Body of pancreas (tissue), 4 donors: ENCODE results near the gene TAF11L6. TPM values are rescaled to one million over a fixed set of nuclear protein-coding genes. Genes with fewer than 3 reads are reported as not detected.
"Not testable (repeated sequence)": the region's sequence is repeated elsewhere in the genome, so short reads cannot be mapped to it uniquely, and the experiment has no call there.

ENCODE experiments used
- ATAC-seq: fragments of 150-250 bp; one replicate; pipeline ENCODE4 v1.9.1; 2016
- DNase-seq, 4 donors: peaks; one replicate each; pipeline ENCODE4 v3.0.0-alpha.2; 2019
- H3K27ac ChIP-seq, 4 donors: fragments of 200-600 bp; sonication (generic); 1 replicate in 3 of 4; 2 replicates in 1 of 4; pipeline versions ENCODE4 v1.5.1 to v1.6.1; 2016 to 2019; ENCODE audit warnings: mild to moderate bottlenecking in 1 of 4, mixed read lengths in 1 of 4, moderate library complexity in 1 of 4
- H3K27me3 ChIP-seq, 2 donors: fragments of 200-600 bp; sonication (generic); one replicate each; pipeline ENCODE4 v1.6.0; 2016; ENCODE audit warnings: mild to moderate bottlenecking in 1 of 2
- H3K36me3 ChIP-seq, 2 donors: fragments of 200-600 bp; sonication (generic); replicated peaks in 1 of 2; 2 replicates each; pipeline ENCODE4 v1.5.1; 2016; ENCODE audit warnings: low read depth in 2 of 2; ENCODE audit not compliant: insufficient read depth in 1 of 2
- H3K4me1 ChIP-seq: fragments of 200-600 bp; sonication (generic); one replicate; pipeline ENCODE4 v1.6.0; 2016
- H3K4me3 ChIP-seq, 2 donors: fragments of 200-600 bp; sonication (generic); 1 replicate in 1 of 2; 2 replicates in 1 of 2; pipeline ENCODE4 v1.5.1; 2016 to 2019
- H3K9me3 ChIP-seq, 3 donors: fragments of 200-600 bp; sonication (generic); 1 replicate in 2 of 3; 2 replicates in 1 of 3; pipeline ENCODE4 v1.5.1; 2016
- POLR2A ChIP-seq, 3 donors: fragments of 450-650 bp; IDR thresholded peaks; one replicate each; pipeline ENCODE4 v1.6.1; 2016; ENCODE audit warnings: antibody characterized with exemption in 3 of 3, mild to moderate bottlenecking in 2 of 3
- WGBS, 2 donors: methylation state at CpG; one replicate each; pipeline ENCODE4 v1.1.5; 2017; 5-methylcytosine and 5-hydroxymethylcytosine counted together
- intact Hi-C: fragments of 100-400 bp; cut with DNase I; formaldehyde crosslinking; loops from one replicate; pipeline ENCODE4 v1.15.1; 2023
- total RNA-seq, 2 donors: library from RNA; depleted of rRNA; stranded (reverse); fragments of >200 nt; gene quantifications; one replicate each; pipeline ENCODE4 v1.1.0, GENCODE V29; 2016
- TF ChIP-seq, protein P1 (sequence below), 7 experiments: fragments of 450-650 bp in 4 of 7; fragments of 200-600 bp in 3 of 7; sonication (generic) in 3 of 7; IDR thresholded peaks; one replicate each; pipeline ENCODE4 v1.5.1; 2016 to 2019; ENCODE audit warnings: antibody characterized with exemption in 7 of 7

Gene TAF11L6
- total RNA-seq, 2 donors from 2014 or later, result not detected

DNA sequence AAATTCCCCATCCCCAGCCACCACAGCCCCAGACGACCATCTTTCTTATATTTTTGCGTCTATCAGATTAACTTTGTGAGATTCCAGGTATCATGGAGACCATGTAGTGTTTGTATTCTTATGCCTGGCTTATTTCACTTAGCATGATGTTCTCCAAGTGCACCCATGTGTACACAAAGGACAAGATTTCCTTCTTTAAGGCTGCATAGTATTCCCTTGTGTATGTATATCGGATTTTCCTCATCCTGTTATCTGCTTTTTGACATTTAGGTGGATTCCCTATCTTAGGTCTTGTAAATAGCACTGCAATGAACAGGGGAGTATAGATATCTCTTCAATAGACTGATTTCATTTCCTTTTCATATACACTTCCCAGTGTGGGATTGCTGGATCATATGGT is 35.7 kb upstream of the TAF11L6 start:
- Histone ChIP-seq H3K36me3 (no peaks in the 10 kb centered on the region), H3K4me3 (no peak overlapping the region), H3K4me1 (no peaks in the 10 kb centered on the region), H3K9me3 (no peaks in the 10 kb centered on the region), H3K27me3 (no peaks in the 10 kb centered on the region), H3K27ac (no peak overlapping the region)
- ATAC-seq (no peak), DNase-seq (no peak)
- intact Hi-C loops, result no loop called here
- TF ChIP-seq, protein P1, sequence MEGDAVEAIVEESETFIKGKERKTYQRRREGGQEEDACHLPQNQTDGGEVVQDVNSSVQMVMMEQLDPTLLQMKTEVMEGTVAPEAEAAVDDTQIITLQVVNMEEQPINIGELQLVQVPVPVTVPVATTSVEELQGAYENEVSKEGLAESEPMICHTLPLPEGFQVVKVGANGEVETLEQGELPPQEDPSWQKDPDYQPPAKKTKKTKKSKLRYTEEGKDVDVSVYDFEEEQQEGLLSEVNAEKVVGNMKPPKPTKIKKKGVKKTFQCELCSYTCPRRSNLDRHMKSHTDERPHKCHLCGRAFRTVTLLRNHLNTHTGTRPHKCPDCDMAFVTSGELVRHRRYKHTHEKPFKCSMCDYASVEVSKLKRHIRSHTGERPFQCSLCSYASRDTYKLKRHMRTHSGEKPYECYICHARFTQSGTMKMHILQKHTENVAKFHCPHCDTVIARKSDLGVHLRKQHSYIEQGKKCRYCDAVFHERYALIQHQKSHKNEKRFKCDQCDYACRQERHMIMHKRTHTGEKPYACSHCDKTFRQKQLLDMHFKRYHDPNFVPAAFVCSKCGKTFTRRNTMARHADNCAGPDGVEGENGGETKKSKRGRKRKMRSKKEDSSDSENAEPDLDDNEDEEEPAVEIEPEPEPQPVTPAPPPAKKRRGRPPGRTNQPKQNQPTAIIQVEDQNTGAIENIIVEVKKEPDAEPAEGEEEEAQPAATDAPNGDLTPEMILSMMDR (IDR thresholded peaks at IDR 0.05), result no peak
- TF ChIP-seq POLR2A (IDR thresholded peaks at IDR 0.05), result no peak
- WGBS, 2 donors, result 75 to 78% methylated on average over 3 of the region's 3 CpGs

DNA sequence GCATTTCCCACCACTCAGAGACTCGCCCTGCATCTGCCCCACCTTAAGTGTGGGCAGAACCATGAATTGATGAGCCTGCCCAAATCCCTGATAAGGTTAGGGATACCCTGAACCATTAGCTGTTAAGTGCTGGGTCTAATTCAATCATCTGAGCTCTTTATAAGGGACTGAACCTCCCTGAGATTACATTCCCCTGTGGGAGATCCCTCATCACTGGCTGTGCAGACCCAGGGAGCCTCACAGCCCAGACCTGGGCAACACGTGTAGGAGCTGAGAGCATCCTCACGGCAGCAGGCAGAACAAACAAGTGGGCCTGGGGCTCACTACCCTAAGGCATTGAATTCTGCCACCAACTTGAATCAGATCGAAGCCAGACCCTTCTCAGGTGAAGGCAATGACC is 31.0 kb upstream of the TAF11L6 start:
- Histone ChIP-seq H3K36me3 (no peaks in the 10 kb centered on the region), H3K4me1 (no peaks in the 10 kb centered on the region), H3K27me3 (no peaks in the 10 kb centered on the region), H3K9me3 (no peaks in the 10 kb centered on the region), H3K4me3 (no peak overlapping the region), H3K27ac (no peak overlapping the region)
- no peak for ATAC-seq
- intact Hi-C loops, result no loop called here
- DNase-seq, result no peak
- TF ChIP-seq POLR2A (IDR thresholded peaks at IDR 0.05), result no peak
- TF ChIP-seq, protein P1 (IDR thresholded peaks at IDR 0.05), result no peak
- WGBS, 2 donors, result 11 to 40% methylated on average over 1 to 4 of the region's 4 CpGs

DNA sequence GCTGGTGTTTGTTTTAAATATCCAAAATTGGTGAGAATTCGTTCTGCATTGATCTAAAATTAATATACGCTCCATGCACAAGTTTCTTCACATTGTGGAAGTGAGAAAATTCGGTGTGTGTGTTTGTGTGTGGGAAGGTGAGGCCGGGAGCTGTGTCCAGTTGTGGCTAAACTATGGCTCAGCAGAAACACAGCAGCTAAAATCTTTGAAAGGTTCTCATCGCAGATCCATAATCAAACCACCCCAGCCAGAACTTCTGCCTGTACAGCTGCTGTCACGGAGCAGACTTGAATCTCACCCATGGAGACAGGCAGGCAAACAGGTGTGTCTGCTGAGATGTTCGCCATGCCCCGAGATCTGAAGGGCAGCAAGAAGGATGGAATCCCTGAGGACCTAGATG is 30.5 kb upstream of the TAF11L6 start, which contains the start of gene TAF11L2:
Gene TAF11L2 (plus strand): TSS at position 301 of the 400 bp plus-strand sequence.
- not testable (repeated sequence) for DNase-seq, ATAC-seq, H3K36me3 ChIP-seq

DNA sequence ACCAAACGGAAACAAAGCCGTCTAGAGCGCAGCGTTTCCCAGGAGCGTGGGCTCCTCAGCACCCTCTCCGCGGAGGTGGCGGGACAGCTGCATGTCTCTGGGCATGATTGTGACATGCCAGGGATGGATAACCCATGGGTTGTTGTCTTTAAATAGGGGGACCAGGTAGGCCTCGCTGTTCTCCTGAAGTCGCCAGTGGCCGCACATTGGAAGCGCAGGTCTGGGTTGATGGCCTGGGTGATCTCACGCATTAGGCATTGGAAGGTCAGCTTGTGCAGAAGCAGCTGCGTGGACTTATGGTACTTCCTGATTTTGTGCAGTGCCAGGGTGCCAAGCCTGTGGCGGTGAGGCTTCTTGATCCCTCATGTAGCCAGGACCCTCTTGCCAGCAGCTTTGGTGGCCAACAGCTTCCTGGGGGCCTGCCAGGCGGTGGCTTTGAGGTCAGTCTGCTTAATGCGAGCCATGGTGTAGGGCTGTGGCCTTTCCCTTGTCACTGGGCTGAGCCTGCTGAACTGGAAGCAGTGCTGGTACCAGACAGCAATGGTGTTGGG is 16.6 kb upstream of the TAF11L6 start:
- DNase-seq (no peak), ATAC-seq (no peak)
- H3K9me3 ChIP-seq, result no peaks in the 10 kb centered on the region
- intact Hi-C loops, result no loop called here
- H3K27ac ChIP-seq, result no peak overlapping the region
- no peaks in the 10 kb centered on the region for H3K36me3 ChIP-seq
- TF ChIP-seq, protein P1 (IDR thresholded peaks at IDR 0.05), result no peak
- no peak overlapping the region for H3K4me3 ChIP-seq
- H3K4me1 ChIP-seq, result no peaks in the 10 kb centered on the region
- no peaks in the 10 kb centered on the region for H3K27me3 ChIP-seq
- 80 to 84% methylated on average over 10 to 17 of the region's 17 CpGs for WGBS, 2 donors

More for the DNA sequence above, 30.5 kb upstream of the TAF11L6 start, which contains the start of gene TAF11L2:
- H3K4me3 ChIP-seq, H3K9me3 ChIP-seq, H3K27ac ChIP-seq, H3K4me1 ChIP-seq, intact Hi-C loops, H3K27me3 ChIP-seq: not testable (repeated sequence)
- whole genome bisulfite sequencing, 2 donors, result 63 to 66% methylated on average over 8 of the region's 8 CpGs

DNA sequence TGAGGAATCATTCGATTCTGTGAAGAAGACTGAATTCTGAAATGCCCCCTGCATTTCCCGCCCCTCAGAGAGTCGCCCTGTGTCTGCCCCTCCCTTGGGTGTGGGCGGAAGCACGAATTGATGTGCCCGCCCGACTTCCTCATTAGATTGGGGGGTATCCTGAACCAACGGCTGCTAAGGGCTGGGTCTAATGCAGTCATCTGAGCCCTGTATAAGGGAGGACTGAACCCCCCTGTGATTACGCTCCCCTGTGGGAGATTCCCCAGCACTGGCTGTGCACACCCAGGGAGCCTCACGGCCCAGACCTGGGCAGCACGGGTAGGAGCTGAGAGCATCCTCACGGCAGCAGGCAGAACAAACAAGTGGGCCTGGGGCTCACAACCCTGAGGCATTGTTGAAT is 10.9 kb upstream of the TAF11L6 start:
- ATAC-seq, H3K9me3 ChIP-seq, H3K4me3 ChIP-seq, intact Hi-C loops, H3K36me3 ChIP-seq, H3K4me1 ChIP-seq, H3K27ac ChIP-seq, H3K27me3 ChIP-seq: not testable (repeated sequence)
- DNase-seq, result peak in 1 of 4 donors; percentile 22
- WGBS, 2 donors, result 68% methylated on average over 10 to 12 of the region's 12 CpGs

DNA sequence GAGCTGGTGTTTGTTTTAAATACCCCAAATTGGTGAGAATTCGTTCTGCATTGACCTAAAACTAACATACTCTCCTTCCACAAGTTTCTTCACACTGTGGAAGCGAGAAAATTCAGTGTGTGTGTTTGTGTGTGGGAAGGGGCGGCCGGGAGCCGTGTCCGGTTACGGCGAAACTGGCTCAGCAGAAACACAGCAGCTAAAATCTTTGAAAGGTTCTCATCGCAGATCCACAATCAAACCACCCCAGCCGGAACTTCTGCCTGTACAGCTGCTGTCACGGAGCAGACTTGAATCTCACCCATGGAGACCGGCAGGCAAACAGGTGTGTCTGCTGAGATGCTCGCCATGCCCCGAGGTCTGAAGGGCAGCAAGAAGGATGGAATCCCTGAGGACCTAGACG is 10.4 kb upstream of the TAF11L6 start, which contains the start of gene TAF11L3:
Gene TAF11L3 (plus strand): TSS at position 301 of the 400 bp plus-strand sequence.
- ATAC-seq, H3K27me3 ChIP-seq, H3K4me3 ChIP-seq, H3K27ac ChIP-seq, H3K36me3 ChIP-seq, H3K9me3 ChIP-seq, intact Hi-C loops, H3K4me1 ChIP-seq, DNase-seq: not testable (repeated sequence)
- WGBS, 2 donors, result no CpG with 5 or more reads among the region's 15 CpGs

DNA sequence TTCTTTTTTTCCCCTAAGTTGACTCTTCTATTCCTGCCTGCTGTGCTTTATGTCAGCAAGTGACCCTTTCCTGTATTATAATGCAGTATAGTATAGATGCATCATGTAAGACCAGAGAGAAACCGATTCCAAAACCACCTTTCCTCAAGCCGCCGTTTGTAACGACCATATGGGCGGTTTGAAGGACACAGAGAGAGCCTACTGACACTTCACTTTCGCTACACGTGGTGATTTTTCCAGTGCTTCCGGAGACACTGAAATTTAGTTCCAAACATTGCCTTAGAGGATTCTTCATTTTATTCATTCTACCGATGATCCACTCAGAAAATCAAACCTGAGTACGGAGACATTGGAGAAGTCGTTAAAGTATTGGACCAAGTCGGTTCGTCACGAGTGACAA is 9.0 kb upstream of the TAF11L6 start:
- DNase-seq, H3K27me3 ChIP-seq, H3K4me3 ChIP-seq, H3K27ac ChIP-seq, H3K4me1 ChIP-seq, ATAC-seq, H3K9me3 ChIP-seq, intact Hi-C loops, H3K36me3 ChIP-seq: not testable (repeated sequence)
- 83 to 87% methylated on average over 9 of the region's 14 CpGs for WGBS, 2 donors

DNA sequence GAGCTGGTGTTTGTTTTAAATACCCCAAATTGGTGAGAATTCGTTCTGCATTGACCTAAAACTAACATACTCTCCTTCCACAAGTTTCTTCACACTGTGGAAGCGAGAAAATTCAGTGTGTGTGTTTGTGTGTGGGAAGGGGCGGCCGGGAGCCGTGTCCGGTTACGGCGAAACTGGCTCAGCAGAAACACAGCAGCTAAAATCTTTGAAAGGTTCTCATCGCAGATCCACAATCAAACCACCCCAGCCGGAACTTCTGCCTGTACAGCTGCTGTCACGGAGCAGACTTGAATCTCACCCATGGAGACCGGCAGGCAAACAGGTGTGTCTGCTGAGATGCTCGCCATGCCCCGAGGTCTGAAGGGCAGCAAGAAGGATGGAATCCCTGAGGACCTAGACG is 7.0 kb upstream of the TAF11L6 start, which contains the start of gene TAF11L4:
Gene TAF11L4 (plus strand): TSS at position 301 of the 400 bp plus-strand sequence.
- ATAC-seq, intact Hi-C loops, H3K9me3 ChIP-seq, H3K4me3 ChIP-seq, H3K4me1 ChIP-seq, H3K27me3 ChIP-seq, DNase-seq, H3K27ac ChIP-seq, H3K36me3 ChIP-seq: not testable (repeated sequence)
- WGBS, 2 donors, result no CpG with 5 or more reads among the region's 15 CpGs

DNA sequence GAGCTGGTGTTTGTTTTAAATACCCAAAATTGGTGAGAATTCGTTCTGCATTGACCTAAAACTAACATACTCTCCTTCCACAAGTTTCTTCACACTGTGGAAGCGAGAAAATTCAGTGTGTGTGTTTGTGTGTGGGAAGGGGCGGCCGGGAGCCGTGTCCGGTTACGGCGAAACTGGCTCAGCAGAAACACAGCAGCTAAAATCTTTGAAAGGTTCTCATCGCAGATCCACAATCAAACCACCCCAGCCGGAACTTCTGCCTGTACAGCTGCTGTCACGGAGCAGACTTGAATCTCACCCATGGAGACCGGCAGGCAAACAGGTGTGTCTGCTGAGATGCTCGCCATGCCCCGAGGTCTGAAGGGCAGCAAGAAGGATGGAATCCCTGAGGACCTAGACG is 3.5 kb upstream of the TAF11L6 start, which contains the start of gene TAF11L5:
Gene TAF11L5 (plus strand): TSS at position 301 of the 400 bp plus-strand sequence.
- H3K4me3 ChIP-seq, H3K27me3 ChIP-seq, ATAC-seq, DNase-seq, H3K36me3 ChIP-seq, H3K27ac ChIP-seq, intact Hi-C loops, H3K9me3 ChIP-seq, H3K4me1 ChIP-seq: not testable (repeated sequence)
- WGBS, 2 donors, result no CpG with 5 or more reads among the region's 15 CpGs
